Islet precursor cell (in vitro differentiated cells): ENCODE results near the gene MAPKAP1.
A peak's percentile ranks its signal among the peaks of the same experiment; 100 is the strongest.
"Not testable (repeated sequence)": the region's sequence is repeated elsewhere in the genome, so short reads cannot be mapped to it uniquely, and the experiment has no call there.

Experiments
- DNase-seq: peaks from one replicate; pipeline ENCODE4 v3.0.0-alpha.2; 2018

MAPKAP1 gene

GRCh38 chr9:125730168-125730567 lies 23.2 kb upstream of the MAPKAP1 start:
- DNase-seq = no peak

GRCh38 chr9:125726456-125727132 lies 19.6 kb upstream of the MAPKAP1 start:
- DNase-seq = no peak

- no peak for DNase-seq
Measured at GRCh38 chr9:125707472-125707804, 430 bp upstream of the MAPKAP1 start.

- no peak for DNase-seq
Measured at GRCh38 chr9:125705893-125706292, 1.1 kb downstream of the MAPKAP1 start.

GRCh38 chr9:125703662-125704061 lies 3.3 kb downstream of the MAPKAP1 start:
- DNase-seq = no peak

GRCh38 chr9:125701351-125701750 lies 5.7 kb downstream of the MAPKAP1 start:
- no peak for DNase-seq

GRCh38 chr9:125700791-125701190 lies 6.2 kb downstream of the MAPKAP1 start:
- DNase-seq = no peak

GRCh38 chr9:125699870-125700269 lies 7.1 kb downstream of the MAPKAP1 start:
- no peak for DNase-seq

GRCh38 chr9:125696106-125696647 lies 10.8 kb downstream of the MAPKAP1 start:
- no peak for DNase-seq

- not testable (repeated sequence) for DNase-seq
Measured at GRCh38 chr9:125695548-125695947, 11.5 kb downstream of the MAPKAP1 start.

GRCh38 chr9:125694478-125694877 lies 12.5 kb downstream of the MAPKAP1 start:
- peak; percentile 70 for DNase-seq

GRCh38 chr9:125693492-125693891 lies 13.5 kb downstream of the MAPKAP1 start:
- not testable (repeated sequence) for DNase-seq

GRCh38 chr9:125691869-125692268 lies 15.1 kb downstream of the MAPKAP1 start:
- no peak for DNase-seq

GRCh38 chr9:125690679-125691078 lies 16.3 kb downstream of the MAPKAP1 start:
- DNase-seq = no peak

- no peak for DNase-seq
Measured at GRCh38 chr9:125687163-125687863, 19.7 kb downstream of the MAPKAP1 start.

- DNase-seq = no peak
Measured at GRCh38 chr9:125685167-125685566, 21.8 kb downstream of the MAPKAP1 start.

GRCh38 chr9:125683486-125683885 lies 23.5 kb downstream of the MAPKAP1 start:
- no peak for DNase-seq

GRCh38 chr9:125682340-125682739 lies 24.7 kb downstream of the MAPKAP1 start:
- no peak for DNase-seq

- no peak for DNase-seq
Measured at GRCh38 chr9:125681657-125682056, 25.4 kb downstream of the MAPKAP1 start.

GRCh38 chr9:125681086-125681622 lies 25.9 kb downstream of the MAPKAP1 start:
- no peak for DNase-seq

- DNase-seq = no peak
Measured at GRCh38 chr9:125680445-125680844, 26.6 kb downstream of the MAPKAP1 start.

- no peak for DNase-seq
Measured at GRCh38 chr9:125679597-125680189, 27.3 kb downstream of the MAPKAP1 start.
